H1 (cell line): ENCODE results near the gene GTF2F1.
"Not testable (repeated sequence)": the region's sequence is repeated elsewhere in the genome, so short reads cannot be mapped to it uniquely, and the experiment has no call there.

ENCODE experiments used
- ATF3 ChIP-seq: IDR thresholded peaks from 2 replicates; pipeline ENCODE4 v1.6.1; 2011; ENCODE audit warnings: low read depth, mild to moderate bottlenecking, low read length; ENCODE audit not compliant: insufficient read depth
- EZH2 ChIP-seq: fragments of 200-600 bp; sonication (generic); IDR thresholded peaks from 2 replicates; pipeline ENCODE4 v1.7.1; 2012; ENCODE audit warnings: low read depth, mild to moderate bottlenecking, moderate library complexity, low read length, inconsistent platforms; ENCODE audit not compliant: severe bottlenecking
- GABPA ChIP-seq: IDR thresholded peaks from 2 replicates; pipeline ENCODE4 v1.6.1; 2011; ENCODE audit warnings: mild to moderate bottlenecking, low read length, moderate library complexity, borderline replicate concordance; ENCODE audit not compliant: insufficient read depth
- JUN ChIP-seq: IDR thresholded peaks from 2 replicates; pipeline ENCODE4 v1.6.1; 2011; ENCODE audit warnings: low read depth, mild to moderate bottlenecking, improper control_type of control experiment, low read length
- MAX ChIP-seq: IDR thresholded peaks from 2 replicates; pipeline ENCODE4 v1.6.1; 2012; ENCODE audit warnings: inconsistent platforms
- PHF8 ChIP-seq: fragments of 200-600 bp; sonication (generic); conservative IDR thresholded peaks from 2 replicates; pipeline ENCODE4 v1.7.1; 2012; ENCODE audit warnings: low read depth, mild to moderate bottlenecking, inconsistent platforms, low read length, moderate library complexity
- POU5F1 ChIP-seq: IDR thresholded peaks from 2 replicates; pipeline ENCODE4 v1.6.1; 2011; ENCODE audit warnings: low read depth, mild to moderate bottlenecking, low read length, moderate library complexity
- RNF2 ChIP-seq: fragments of 200-900, 300-1000 bp; sonication (generic); IDR thresholded peaks from 2 replicates; pipeline ENCODE4 v1.7.1; 2016; ENCODE audit warnings: borderline replicate concordance, low read depth, mild to moderate bottlenecking, antibody characterized with exemption, low read length; ENCODE audit not compliant: poor library complexity, severe bottlenecking; ENCODE audit errors: missing control alignments
- SP1 ChIP-seq: IDR thresholded peaks from 2 replicates; pipeline ENCODE4 v1.6.1; 2011; ENCODE audit warnings: low read depth, low read length
- SP2 ChIP-seq: IDR thresholded peaks from 2 replicates; pipeline ENCODE4 v1.6.1; 2012; ENCODE audit warnings: mild to moderate bottlenecking, low read length, inconsistent platforms
- TF ChIP-seq, protein P1 (sequence below), 3 experiments: IDR thresholded peaks; 1 replicate in 2 of 3; 2 replicates in 1 of 3; pipeline versions ENCODE4 v1.5.1 to v1.6.1; 2011; ENCODE audit warnings: low read length in 3 of 3, mild to moderate bottlenecking in 3 of 3, inconsistent platforms in 2 of 3, low read depth in 1 of 3, moderate library complexity in 1 of 3; ENCODE audit not compliant: insufficient read depth in 1 of 3; ENCODE audit errors: control extremely low read depth in 1 of 3

- not testable (repeated sequence) for TF ChIP-seq SP1, GABPA, MAX, SP2, ATF3, RNF2, JUN, POU5F1, PHF8, EZH2
- TF ChIP-seq, protein P1, sequence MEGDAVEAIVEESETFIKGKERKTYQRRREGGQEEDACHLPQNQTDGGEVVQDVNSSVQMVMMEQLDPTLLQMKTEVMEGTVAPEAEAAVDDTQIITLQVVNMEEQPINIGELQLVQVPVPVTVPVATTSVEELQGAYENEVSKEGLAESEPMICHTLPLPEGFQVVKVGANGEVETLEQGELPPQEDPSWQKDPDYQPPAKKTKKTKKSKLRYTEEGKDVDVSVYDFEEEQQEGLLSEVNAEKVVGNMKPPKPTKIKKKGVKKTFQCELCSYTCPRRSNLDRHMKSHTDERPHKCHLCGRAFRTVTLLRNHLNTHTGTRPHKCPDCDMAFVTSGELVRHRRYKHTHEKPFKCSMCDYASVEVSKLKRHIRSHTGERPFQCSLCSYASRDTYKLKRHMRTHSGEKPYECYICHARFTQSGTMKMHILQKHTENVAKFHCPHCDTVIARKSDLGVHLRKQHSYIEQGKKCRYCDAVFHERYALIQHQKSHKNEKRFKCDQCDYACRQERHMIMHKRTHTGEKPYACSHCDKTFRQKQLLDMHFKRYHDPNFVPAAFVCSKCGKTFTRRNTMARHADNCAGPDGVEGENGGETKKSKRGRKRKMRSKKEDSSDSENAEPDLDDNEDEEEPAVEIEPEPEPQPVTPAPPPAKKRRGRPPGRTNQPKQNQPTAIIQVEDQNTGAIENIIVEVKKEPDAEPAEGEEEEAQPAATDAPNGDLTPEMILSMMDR (IDR thresholded peaks at IDR 0.05; ENCODE audit: control extremely low read depth in 1 of 3, insufficient read depth in 1 of 3, low read depth in 1 of 3, low read length in 3 of 3): not testable (repeated sequence)
These were observed 37.5 kb downstream of the GTF2F1 start for GRCh38 chr19:6355321-6356040.
